Left ventricle myocardium inferior (tissue), 1 donor: ENCODE results near the gene P3H2. TPM values are rescaled to one million over a fixed set of nuclear protein-coding genes. Genes with fewer than 3 reads are reported as not detected.

ENCODE experiments used
- DNase-seq: peaks from one replicate; pipeline ENCODE4 v3.0.0-alpha.2; 2020
- H3K27ac ChIP-seq: fragments of 200-600 bp; replicated peaks from 2 replicates; pipeline ENCODE4 v1.8.0; 2021
- H3K27me3 ChIP-seq: fragments of 200-600 bp; 2 replicates; pipeline ENCODE4 v1.8.0; 2021; ENCODE audit warnings: low read depth
- H3K36me3 ChIP-seq: fragments of 200-600 bp; 2 replicates; pipeline ENCODE4 v1.8.0; 2021
- H3K4me1 ChIP-seq: fragments of 200-600 bp; 2 replicates; pipeline ENCODE4 v1.8.0; 2021
- H3K4me3 ChIP-seq: fragments of 200-600 bp; 2 replicates; pipeline ENCODE4 v1.8.0; 2021; ENCODE audit warnings: mild to moderate bottlenecking, moderate library complexity
- H3K9me3 ChIP-seq: fragments of 200-600 bp; replicated peaks from 2 replicates; pipeline ENCODE4 v1.8.0; 2021
- CTCF ChIP-seq: fragments of 200-600 bp; IDR thresholded peaks from 2 replicates; pipeline ENCODE4 v1.8.0; 2021; ENCODE audit warnings: antibody characterized with exemption, mild to moderate bottlenecking, borderline replicate concordance
- intact Hi-C: fragments of 100-400 bp; cut with micrococcal nuclease; formaldehyde crosslinking; loops from one replicate; pipeline ENCODE4 v1.11.0; 2022
- total RNA-seq: library from RNA; stranded (reverse); fragmentation: NEBNext Ultra II Directional; extraction: Animal tissue kit (Norgen Biotek cat#: 25700); gene quantifications from one replicate; pipeline ENCODE4 v1.2.1, GENCODE V29; 2021
- donor health status: DM: no; HTN: yes; CAD: no; lungs with severe emphysema.

P3H2 gene
- total RNA-seq, 1 donor from 2014 or later: 0.82 TPM

- intact Hi-C loops: no loop called here
Measured at GRCh38 chr3:190019844-190020243, 100.9 kb downstream of the P3H2 start.

DNA sequence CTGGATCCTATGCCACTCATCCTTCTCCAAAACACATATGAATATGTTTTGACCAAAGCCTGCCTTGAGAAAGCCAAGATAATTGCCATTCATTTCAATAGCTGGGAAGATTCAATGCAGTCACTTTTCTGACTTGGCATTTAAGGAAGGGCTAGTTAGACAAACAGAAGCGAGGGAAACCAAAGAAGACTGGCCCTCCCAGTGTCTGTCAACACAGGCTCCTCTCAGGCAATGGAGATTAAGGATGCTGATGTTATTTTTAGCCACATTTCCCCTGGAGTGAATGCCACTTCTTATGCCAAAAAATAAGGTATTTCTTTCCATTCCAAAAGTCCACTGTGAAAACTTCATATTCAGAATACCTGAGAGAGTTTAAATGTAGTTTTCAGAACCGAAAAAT, 101.7 kb downstream of the P3H2 start:
- intact Hi-C loops: no loop called here
- H3K27me3 ChIP-seq: peaks cover 13% of the 10 kb centered on the region
- no peaks in the 10 kb centered on the region for H3K9me3 ChIP-seq
- no peak for TF ChIP-seq CTCF
- H3K4me3 ChIP-seq: no peak overlapping the region
- H3K36me3 ChIP-seq: no peaks in the 10 kb centered on the region
- no peak overlapping the region for H3K27ac ChIP-seq
- no peak for DNase-seq
- H3K4me1 ChIP-seq: peaks cover 5% of the 10 kb centered on the region

More at GRCh38 chr3:190019844-190020243, 100.9 kb downstream of the P3H2 start:
- no peak overlapping the region for H3K27ac ChIP-seq
- TF ChIP-seq CTCF: no peak
- no peak overlapping the region for H3K4me3 ChIP-seq
- no peaks in the 10 kb centered on the region for H3K36me3 ChIP-seq
- H3K4me1 ChIP-seq: peaks cover 5% of the 10 kb centered on the region
- DNase-seq: no peak
- peaks cover 13% of the 10 kb centered on the region for H3K27me3 ChIP-seq
- no peaks in the 10 kb centered on the region for H3K9me3 ChIP-seq

- intact Hi-C loops: no loop called here
- Histone ChIP-seq H3K4me3 (no peak overlapping the region), H3K9me3 (no peaks in the 10 kb centered on the region), H3K36me3 (no peaks in the 10 kb centered on the region), H3K27ac (no peak overlapping the region), H3K4me1 (peaks cover 5% of the 10 kb centered on the region), H3K27me3 (peaks cover 13% of the 10 kb centered on the region)
- DNase-seq: no peak
- TF ChIP-seq CTCF: no peak
Measured at GRCh38 chr3:190018460-190018859, 102.2 kb downstream of the P3H2 start.

GRCh38 chr3:190017521-190018288, 103.0 kb downstream of the P3H2 start:
- peak; percentile 34 for TF ChIP-seq CTCF
- no peak for DNase-seq
- Histone ChIP-seq H3K4me1 (peaks cover 5% of the 10 kb centered on the region), H3K27me3 (peaks cover 13% of the 10 kb centered on the region), H3K9me3 (no peaks in the 10 kb centered on the region), H3K27ac (no peak overlapping the region), H3K36me3 (no peaks in the 10 kb centered on the region), H3K4me3 (no peak overlapping the region)
- intact Hi-C loops: no loop called here

GRCh38 chr3:190016966-190017365, 103.7 kb downstream of the P3H2 start:
- H3K4me3 ChIP-seq: no peak overlapping the region
- TF ChIP-seq CTCF: no peak
- intact Hi-C loops: no loop called here
- no peak overlapping the region for H3K27ac ChIP-seq
- DNase-seq: no peak
- H3K4me1 ChIP-seq: peaks cover 5% of the 10 kb centered on the region
- H3K27me3 ChIP-seq: peaks cover 13% of the 10 kb centered on the region
- H3K36me3 ChIP-seq: no peaks in the 10 kb centered on the region
- no peaks in the 10 kb centered on the region for H3K9me3 ChIP-seq
